ENCODE data around the gene HAUS1.
"Not testable (repeated sequence)": the region's sequence is repeated elsewhere in the genome, so short reads cannot be mapped to it uniquely, and the experiment has no call there.

Gene HAUS1

DNA sequence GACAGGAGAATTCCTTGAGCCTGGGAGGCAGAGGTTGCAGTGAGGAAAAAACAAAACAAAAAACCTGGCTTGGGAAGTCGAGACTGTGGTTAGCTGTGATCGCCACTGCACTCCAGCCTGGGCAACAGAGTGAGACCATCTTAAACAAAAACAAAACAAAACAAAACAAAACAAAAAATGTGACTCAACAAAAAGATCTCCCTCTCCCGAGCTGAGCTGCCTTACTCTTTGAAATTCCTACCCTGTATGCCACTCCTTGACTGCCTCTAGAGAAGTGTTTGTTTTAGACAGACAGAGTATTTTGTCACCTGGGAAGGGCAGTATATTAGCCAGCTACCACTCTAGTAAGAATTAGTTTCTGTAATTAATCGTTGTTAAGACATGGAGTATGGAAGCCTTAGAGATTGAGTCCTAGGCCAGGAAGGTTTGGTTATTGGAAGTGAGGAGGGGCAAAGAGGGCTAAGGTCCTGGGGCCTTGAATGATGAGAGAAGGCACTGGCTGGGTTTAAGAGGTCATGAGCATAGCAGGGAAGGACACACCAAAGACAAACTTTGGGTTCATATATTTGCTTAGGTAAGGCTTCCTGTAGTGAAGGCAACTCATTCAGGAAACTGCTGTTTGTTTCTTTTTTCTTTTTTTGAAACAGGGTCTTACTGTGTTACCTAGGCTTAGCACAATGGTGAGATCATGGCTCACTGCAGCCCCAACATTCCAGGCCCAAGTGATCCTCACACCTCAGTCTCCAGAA is 56.0 kb downstream of the HAUS1 start:
- DNase-seq: no peak

DNA sequence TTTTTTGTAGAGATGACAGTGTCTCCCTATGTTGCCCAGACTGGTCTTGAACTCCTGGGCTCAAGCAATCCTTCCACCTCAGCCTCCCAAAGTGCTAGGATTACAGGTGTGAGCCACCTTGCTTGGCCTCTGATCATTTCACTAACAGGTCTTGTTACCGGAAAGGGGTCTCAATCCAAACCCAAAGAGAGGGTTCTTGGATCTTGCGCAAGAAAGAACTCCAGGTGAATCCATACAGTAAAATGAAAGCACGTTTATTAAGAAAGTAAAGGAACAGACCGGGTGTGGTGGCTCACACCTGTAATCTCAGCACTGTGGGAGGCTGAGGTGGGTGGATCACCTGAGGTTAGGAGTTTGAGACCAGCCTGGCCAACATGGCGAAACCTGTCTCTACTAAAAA is 56.7 kb downstream of the HAUS1 start:
- not testable (repeated sequence) for DNase-seq

GRCh38 chr18:46161703-46162396 is 57.7 kb downstream of the HAUS1 start:
- no peak for DNase-seq

DNA sequence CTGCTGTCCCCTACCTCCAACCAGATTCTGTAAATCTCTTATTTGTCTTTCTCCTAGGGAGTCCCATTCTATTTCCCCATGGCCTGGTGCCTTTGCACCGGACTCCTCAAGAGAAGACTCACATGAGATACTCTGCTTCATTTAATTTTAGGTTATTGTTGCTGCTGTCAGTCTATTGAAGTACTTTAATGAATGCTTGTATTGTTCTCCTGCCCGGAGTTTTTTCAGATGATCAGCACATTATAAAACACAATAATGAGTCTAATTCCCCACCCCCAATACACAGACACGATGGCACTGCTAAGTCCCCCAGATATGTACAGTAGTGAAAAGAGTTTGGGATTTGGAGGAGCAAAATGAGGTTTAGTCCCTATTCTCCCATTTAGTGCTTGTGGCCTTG is 58.9 kb downstream of the HAUS1 start:
- no peak for DNase-seq

GRCh38 chr18:46163941-46164499 is 59.8 kb downstream of the HAUS1 start:
- no peak for DNase-seq

DNA sequence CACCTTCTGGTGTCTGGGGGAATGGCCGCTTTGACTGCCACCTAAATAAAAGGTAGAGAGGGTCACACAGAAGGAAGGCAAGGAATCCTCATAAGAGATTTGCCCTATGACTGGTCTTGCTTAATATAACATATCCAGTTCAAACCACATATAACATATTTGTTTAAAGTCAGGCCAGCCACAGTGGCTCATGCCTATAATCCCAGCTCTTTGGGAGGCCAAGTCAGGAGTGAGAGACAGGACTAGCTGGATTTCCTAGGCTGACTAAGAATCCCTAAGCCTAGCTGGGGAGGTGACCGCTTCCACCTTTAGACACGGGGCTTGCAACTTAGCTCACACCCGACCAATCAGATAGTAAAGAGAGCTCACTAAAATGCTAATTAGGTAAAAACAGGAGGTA is 60.3 kb downstream of the HAUS1 start:
- DNase-seq: not testable (repeated sequence)

DNA sequence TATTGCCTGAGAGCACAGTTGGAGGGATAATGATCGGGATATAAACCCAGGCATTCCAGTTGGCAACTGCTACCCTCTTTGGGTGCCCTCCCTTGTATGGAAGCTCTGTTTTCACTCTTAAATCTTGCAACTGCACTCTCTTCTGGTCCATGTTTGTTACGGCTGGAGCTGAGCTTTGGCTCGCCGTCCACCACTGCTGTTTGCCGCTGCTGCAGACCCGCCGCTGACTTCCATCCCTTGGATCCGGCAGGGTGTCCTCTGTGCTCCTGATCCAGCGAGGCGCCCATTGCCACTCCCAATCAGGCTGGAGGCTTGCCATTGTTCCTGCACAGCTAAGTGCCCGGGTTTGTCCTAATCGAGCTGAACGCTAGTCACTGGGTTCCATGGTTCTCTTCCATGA is 60.7 kb downstream of the HAUS1 start:
- DNase-seq: no peak

DNA sequence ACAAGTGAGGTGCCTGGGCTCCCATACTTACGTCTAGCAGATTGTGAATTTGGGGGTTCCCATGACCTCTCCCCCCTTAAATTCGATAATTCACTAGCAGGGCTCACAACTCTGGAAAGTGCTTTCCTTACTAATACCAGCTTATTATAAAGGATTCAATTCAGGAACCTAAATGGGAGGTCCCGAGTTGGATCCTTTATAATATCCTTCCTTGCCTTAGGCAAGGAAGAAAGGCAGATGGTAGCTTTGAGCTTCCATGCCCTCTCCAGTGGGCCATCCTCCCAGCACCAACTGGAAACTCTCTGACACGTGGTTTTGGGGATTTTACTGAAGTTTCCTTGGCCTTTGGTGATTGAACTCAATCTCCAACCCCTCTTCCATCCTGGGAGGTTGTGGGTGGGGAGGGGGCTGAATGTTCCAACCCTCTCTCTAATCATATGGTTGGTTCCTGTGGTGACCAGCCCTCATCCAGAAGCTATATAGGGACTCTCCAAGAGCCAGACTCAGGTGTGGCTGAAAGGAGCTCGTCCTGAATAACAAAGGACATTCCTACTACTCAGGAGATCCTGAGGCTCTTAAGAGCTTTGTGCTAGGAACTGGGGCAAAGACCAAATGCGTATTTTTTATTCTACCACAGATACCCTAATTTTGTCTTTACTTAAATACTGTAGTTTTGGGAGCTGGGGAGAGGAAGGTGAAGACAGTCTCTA is 62.2 kb downstream of the HAUS1 start:
- no peak for DNase-seq

DNA sequence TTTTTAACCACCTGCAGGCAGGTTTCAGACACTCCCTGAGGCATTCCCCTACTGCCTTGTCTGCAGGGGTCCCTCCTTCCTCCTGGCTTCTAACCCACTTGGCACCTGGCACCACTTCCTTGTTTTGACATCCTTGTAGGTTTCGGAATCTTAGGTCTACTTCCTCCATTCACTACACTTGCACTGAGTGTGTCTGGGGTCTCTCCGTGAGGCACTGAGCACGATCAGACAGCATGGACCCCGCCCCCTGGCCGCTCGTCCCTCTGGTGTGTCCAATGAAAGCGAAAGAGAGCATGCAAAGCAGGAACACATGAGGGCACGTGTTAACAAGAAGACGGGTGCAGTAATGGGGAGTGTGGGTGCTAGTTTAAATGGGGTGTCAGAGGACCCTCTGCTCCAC is 63.8 kb downstream of the HAUS1 start:
- DNase-seq: peak; percentile 69

DNA sequence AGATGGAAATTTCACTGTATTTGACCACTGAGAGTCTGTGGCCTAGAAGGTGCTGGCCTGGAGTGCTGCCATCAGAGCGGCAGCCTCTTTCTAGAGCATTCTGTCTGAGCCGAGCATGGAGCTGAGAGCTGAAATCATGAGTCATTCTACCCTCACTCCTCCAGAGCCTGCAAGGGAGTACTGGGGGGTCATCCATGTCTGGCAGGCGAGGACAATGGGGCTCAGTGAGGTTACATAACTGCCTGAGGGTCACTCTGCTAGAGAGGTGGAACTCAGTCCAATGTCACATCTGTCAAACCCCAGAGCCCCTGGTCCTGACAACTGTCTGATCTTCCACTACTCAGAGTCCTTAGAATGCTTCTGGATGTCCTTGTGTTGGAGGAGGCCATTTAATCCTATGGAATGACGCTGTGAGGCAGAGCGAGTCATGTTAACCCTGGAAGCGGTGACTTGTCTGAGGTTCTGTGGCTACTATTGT is 65.3 kb downstream of the HAUS1 start:
- no peak for DNase-seq

DNA sequence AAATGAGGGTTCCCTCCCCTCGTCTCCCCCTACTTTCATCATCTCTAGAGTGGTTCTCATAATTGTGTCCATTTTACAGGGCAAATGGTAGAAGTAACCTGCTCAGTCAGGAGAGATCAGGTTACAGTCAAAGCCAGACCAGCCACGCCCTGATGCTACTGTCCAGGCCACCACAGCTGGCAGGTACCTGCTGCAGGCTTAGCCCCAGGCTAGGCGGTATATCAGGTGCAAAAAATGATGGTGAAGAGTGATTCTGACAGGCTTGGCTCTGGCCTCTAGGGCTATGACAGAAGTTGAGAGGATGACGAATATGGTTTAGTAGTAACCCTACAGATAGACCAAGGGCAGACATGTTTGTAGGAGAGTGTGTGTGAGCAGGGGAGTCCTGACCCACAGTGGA is 67.1 kb downstream of the HAUS1 start:
- DNase-seq: no peak

- peak; percentile 97 for DNase-seq
Measured at GRCh38 chr18:46173393-46174341, 69.5 kb downstream of the HAUS1 start.

DNA sequence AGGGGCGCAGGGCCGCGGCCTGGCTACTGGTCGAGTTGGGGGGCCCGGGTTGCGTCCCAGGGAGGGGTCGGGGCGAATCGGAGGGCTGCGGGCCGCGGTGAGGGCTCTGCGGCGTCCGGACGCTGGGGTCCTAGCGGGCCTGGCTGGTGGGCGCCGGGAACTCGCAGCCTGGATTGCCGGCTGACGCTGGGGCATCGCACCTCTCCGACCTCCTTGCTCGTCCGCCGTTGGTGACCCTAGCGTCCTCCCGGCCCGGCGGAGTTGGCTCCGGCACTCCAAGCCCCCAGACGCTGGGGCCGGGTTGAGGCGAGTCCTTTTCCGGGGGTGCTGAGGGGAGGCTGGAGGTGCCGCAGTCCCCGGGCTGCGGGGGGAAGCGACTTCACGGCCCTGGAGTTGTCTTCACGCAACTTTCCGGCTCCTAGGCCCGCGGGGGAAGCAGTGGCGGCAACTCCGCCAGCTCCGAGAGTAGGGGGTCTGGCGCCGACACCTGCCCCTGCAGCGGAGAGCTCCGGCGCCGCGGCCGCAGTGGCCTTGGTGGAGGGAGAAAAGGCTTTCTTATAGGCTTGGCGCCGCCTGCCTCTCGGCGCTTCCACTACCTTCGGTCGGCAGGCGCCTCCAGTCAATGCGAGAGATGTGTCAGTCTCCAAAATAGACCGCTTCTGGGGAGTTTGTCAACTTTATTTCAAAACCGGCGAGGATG is 70.3 kb downstream of the HAUS1 start:
- peak; percentile 79 for DNase-seq

DNA sequence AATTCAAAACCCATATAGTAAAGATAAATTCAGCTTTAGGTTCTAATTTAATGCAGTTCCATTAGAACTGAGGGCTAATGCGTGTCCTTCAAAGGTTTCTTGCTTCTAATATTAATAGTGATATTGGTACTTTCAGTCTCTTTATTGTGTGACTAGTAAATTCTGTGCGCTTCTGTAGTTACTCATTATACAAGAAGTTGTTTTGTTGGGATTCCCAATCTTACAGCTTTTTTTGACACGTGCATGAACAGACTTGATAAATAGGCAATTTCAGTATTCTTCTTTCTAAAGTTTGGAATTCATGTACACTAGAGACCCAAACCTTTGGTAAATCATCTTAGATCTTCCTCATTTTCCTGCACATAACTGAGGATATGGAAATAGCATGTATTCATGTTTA is 71.8 kb downstream of the HAUS1 start:
- DNase-seq: no peak
